HG03103 (cell line): ENCODE measurements around the gene SLC26A5.

Experiments used
- ATAC-seq: cut with Tn5 transposase; IDR thresholded peaks from one replicate; pipeline ENCODE4 v1.9.1; 2021; ENCODE audit warnings: low read depth; ENCODE audit not compliant: unreplicated experiment

Gene SLC26A5

DNA sequence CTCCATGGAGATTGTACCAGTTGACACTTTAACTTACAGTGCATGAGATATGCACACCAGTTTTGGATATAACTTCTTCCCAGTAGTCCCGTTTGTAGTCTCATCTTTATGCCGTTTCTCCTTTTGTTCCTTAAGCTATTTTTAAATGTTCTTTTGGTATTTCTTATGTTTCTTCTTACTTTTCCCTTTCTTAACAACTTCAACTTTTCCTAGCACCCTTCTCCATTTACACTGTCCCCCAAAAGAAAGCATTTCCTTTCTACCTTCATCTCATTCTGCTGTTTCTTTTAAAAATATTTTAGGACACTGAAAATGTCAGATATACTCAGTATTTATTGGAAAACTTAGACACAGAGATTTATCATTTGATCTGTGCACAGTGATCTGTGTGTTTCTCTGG, 97.0 kb downstream of the SLC26A5 start:
- no peak for ATAC-seq

DNA sequence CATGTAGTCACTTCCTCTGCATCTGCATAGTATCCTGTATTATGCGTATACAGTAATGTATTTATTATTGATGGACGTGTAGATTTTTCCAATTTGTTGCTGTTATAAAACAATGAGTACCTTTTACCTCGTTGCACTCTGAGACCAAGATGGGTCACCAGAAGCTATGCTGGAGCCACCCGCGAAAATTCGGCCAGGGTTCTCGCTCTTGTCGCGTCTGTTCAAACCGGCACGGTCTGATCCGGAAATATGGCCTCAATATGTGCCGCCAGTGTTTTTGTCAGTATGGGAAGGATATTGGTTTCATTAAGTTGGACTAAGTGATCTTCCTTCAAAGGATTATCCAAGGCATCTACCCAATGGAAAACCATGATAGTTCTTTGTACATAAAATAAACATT, 97.6 kb downstream of the SLC26A5 start:
- ATAC-seq = no peak

DNA sequence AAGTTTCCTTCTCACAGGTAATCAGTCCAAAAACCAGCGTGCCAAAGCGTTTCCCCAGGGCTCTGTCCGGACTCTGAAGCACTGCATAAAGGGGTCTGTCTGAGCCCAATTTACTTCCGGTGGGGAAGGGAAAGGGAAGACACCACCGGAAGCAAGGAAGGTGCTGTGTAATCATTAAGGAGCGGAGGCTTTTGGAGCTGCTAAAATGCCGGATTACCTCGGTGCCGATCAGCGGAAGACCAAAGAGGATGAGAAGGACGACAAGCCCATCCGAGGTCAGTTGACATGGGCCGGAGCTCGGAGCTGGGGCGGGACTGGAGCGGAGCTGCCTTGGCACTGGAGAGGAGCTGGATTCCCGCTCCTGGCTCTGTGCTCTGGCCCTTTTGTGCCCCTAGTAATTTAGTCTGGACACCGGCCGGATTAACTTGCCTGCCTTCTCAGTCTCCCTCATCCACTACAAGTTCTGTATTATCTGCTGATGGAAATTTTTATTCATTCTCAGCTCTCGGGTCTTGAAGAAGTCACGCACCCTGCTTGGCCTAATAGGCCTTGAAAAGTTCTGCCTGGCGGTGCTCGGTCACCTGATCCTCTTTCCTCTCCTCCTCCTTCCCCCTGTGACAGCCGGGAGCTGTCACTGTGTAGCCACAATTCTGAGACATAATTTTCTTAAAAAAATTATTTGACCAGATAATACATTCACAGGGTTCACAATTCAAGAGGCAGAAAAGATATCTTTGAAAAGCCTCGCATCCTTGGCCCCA, 98.3 kb downstream of the SLC26A5 start, which contains the start of gene PSMC2:
Gene PSMC2, plus strand, starts transcription at position 137 of the 761 bp plus-strand sequence. Its CDS starts 69 bp downstream, at position 206.
- peak; percentile 57 for ATAC-seq

- ATAC-seq = no peak
Observed at GRCh38 chr7:103346396-103346795, 99.6 kb downstream of the SLC26A5 start.

DNA sequence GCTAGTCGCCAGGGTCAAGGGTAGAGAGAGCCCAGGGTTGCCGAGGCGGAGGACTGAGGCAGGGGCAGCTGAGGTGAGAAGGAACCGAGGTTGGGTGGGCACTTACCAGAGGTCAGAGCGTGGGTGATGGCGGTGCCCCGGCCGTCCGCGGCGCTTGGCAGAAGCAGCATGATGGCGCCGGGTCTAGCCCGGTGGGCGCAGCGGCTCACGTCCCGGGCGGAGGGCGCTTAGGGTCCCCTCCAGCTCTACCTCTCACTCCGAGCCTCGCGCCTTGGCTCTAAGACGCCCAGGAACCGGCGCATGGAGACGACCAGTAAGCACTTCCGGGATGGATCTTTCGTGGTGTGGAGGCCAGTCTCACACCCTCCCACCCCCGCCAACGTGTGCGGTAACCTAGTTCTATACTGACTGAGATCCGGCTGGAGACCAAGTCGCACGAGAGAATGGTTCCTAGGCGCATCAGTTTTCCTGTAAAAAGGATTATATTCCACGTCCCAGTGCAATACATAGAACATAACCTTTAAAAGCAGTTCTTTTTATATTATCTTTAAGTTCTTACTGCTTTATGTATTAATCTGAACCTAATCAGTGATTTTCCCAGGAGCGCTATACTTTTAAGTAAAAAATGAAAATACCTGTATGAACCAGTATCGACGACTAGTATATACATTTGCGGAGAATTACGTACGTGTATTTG, 101.4 kb downstream of the SLC26A5 start, which contains the start of gene DNAJC2:
Gene DNAJC2, minus strand, starts transcription at position 315 of the 697 bp plus-strand sequence. Its CDS starts 145 bp downstream, at position 170.
- peak; percentile 76 for ATAC-seq

DNA sequence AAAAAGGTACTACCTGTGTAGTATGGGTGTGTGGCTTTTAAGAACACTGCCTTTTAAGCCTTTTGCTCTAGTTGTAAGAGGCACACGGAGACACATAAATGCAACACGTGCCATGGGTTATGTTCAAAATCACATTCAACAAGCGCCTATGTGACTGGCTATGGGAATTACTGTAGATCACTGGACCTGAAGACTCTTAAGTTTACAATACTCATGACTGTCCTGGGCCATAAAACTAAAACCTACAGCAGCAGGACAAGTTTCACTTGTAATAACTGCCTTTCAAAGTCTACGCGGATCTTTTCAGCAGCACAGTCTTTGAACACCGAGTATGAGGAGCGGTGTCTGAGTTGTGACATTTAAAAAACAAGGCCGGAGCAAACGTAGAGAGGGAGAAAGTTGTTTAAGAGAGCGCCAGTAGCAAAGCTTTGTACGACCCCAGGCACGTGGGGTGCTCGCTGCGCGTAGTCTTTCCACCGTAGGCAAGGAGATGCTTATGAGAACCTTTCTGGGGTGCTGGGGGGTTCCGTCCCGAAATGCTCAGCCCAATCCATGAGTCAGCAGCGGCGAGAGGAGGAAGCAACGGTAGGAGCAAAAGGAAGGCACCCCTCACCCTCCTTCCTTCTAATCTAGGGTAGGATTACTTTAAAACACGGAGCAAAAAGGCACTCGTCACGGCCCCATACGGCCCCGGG, 102.1 kb downstream of the SLC26A5 start:
- no peak for ATAC-seq

- no peak for ATAC-seq
Observed at GRCh38 chr7:103343332-103343731, 102.7 kb downstream of the SLC26A5 start.

- no peak for ATAC-seq
Observed at GRCh38 chr7:103341466-103341865, 104.5 kb downstream of the SLC26A5 start.

- no peak for ATAC-seq
Observed at GRCh38 chr7:103338864-103339263, 107.1 kb downstream of the SLC26A5 start.

GRCh38 chr7:103336761-103337160, 109.2 kb downstream of the SLC26A5 start:
- ATAC-seq = no peak

DNA sequence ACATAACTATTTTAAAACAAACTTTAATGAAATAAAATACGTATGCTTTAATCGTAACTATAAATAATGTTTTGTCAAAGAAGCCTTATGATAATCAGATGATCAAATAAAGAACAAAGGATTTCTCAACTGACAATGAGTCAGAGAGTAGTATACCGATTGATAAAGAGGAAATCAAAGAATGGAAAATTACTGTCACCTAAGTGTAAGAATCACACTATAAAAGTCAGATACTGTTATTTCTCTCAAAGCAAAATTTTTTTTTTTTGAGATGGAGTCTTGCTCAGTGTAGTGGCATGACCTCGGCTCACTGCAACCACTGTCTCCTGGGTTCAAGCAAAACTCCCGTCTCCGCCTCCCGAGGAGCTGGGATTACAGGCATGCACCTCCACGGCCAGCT, 120.3 kb downstream of the SLC26A5 start:
- ATAC-seq = no peak
